Measurements from ENCODE around the gene PTPN2.
"Not testable (repeated sequence)": the region's sequence is repeated elsewhere in the genome, so short reads cannot be mapped to it uniquely, and the experiment has no call there.

PTPN2 gene

GRCh38 chr18:12890964-12891363 lies 6.9 kb upstream of the PTPN2 start:
- no peak for DNase-seq

GRCh38 chr18:12886498-12887126 lies 2.6 kb upstream of the PTPN2 start:
- DNase-seq = peak; percentile 68

- no peak for DNase-seq
These were observed 1.5 kb upstream of the PTPN2 start for GRCh38 chr18:12885500-12885899.

- DNase-seq = no peak
These were observed 628 bp upstream of the PTPN2 start for GRCh38 chr18:12884406-12885323.

- peak; percentile 36 for DNase-seq
These were observed 709 bp downstream of the PTPN2 start for GRCh38 chr18:12883372-12883683.

GRCh38 chr18:12882453-12883371 lies 1.3 kb downstream of the PTPN2 start:
- DNase-seq = no peak

- DNase-seq = peak; percentile 36
These were observed 3.5 kb downstream of the PTPN2 start for GRCh38 chr18:12880541-12880910.

DNA sequence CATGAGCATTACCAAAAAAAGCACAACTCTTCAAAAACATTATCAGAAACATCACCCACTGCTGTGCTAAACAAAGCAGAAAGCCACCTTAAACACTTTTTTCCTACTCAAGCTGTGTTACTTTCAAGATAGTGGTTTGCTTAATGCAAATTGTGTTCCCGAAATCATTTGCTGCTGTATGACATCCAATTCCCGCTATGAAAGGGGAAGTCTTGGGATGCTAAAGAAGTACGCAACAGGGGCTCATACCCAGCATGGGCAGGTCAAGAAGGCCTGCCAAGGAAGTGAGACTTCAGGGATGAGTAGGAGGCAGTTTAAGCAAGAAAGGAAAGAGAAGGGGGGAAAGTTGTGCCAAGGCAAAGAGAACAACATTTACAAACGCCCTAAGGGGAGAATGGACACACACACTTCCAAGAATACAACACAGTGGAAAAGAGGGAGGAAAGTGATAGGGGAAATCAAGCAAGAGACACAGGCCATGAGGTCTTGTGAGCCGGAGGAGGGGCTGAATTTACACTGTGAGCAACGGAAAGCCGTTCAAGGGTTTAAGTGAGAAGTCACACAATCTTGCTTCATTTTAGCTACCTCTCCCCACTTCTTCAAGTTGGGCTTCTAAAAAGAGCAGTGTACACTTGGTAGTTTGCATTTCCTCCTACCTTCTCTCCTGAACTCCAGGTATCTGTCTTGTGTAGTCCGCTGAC lies 4.0 kb downstream of the PTPN2 start:
- no peak for DNase-seq

DNA sequence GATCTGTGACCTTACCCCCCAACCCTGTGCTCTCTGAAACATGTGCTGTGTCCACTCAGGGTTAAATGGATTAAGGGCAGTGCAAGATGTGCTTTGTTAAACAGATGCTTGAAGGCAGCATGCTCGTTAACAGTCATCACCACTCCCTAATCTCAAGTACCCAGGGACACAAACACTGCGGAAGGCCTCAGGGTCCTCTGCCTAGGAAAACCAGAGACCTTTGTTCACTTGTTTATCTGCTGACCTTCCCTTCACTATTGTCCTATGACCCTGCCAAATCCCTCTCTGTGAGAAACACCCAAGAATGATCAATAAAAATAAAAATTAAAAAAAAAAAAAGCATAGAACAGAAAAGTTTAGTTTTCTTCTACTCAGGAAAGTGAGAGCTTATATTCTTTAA lies 9.0 kb downstream of the PTPN2 start:
- not testable (repeated sequence) for DNase-seq

DNA sequence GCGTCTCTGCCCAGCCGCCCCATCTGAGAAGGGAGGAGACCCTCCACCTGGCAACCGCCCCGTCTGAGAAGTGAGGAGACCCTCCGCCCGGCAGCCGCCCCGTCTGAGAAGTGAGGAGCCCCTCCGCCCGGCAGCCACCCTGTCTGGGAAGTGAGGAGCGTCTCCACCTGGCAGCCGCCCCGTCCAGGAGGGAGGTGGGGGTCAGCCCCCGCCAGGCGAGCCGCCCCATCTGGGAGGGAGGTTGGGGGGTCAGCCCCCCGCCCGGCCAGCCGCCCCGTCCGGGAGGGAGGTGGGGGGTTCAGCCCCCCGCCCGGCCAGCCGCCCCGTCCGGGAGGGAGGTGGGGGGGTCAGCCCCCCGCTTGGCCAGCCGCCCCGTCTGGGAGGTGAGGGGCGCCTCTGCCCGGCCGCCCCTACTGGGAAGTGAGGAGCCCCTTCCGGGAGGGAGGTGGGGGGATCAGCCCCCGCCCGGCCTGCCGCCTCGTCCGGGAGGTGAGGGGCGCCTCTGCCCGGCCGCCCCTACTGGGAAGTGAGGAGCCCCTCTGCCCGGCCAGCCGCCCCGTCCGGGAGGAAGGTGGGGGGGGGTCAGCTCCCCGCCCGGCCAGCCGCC lies 10.0 kb downstream of the PTPN2 start:
- DNase-seq = not testable (repeated sequence)

DNA sequence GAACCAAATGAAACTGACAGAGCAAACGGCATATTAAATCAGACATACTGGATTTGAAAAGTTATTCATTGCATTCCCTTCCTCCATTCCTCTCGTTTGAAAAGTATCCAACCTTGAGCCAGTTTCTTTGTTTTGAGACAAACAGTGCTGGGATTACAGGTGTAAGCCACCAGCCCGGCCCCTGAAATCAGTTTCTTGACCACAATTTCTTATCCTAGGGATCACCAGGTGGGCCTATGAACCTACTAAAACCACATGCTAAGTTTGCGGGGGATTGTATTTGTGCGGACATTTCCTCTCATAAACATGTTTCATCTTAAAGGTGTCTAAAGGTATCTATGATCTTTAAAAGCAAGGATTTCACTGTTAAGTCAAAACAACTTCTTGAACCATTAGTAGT lies 11.6 kb downstream of the PTPN2 start:
- DNase-seq = no peak

DNA sequence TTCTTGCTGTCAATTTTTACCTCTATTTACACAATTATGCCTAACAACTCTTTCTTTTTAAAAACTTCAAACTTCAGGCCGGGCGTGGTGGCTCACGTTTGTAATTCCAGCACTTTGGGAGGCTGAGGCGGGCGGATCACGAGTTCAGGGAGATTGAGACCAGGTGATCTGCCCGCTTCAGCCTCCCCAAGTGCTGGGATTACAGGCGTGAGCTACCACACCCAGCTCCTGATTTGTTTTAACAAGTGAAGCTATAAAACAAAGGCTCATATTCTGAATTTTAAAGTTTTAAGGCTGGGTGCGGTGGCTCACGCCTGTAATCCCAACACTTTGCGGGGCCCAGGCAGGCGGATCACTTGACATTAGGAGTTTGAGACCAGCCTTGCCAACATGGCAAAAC lies 15.5 kb downstream of the PTPN2 start:
- DNase-seq = no peak

- no peak for DNase-seq
These were observed 16.5 kb downstream of the PTPN2 start for GRCh38 chr18:12867441-12868123.

DNA sequence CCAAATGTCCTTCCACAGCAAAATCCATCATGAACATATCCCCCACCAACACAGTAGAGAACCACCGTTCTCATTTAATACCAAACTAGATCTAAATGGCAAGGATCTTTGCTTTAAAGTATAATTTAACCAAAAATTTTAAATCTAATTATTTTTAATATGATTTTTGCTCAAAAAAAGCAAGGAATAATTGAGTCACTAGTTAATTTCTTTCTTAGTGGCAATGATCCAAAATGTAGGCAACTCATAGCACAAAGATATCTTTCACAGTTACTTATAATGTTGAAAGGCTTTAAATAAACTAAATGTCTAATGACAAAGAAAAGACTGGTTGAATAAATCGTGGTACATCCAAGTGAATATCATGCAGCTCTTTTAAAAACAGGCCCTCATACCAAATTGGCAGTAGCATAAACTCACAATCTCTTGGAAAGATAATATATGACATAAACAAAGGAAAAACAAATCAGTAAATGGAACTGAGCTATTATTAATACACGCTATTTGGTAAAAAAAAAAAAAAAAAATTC lies 20.3 kb downstream of the PTPN2 start:
- no peak for DNase-seq

GRCh38 chr18:12862874-12863482 lies 21.1 kb downstream of the PTPN2 start:
- no peak for DNase-seq

GRCh38 chr18:12862467-12862866 lies 21.6 kb downstream of the PTPN2 start:
- DNase-seq = peak; percentile 83

GRCh38 chr18:12861637-12862036 lies 22.4 kb downstream of the PTPN2 start:
- DNase-seq = peak; percentile 61

- no peak for DNase-seq
These were observed 23.5 kb downstream of the PTPN2 start for GRCh38 chr18:12860530-12860929.

GRCh38 chr18:12858991-12859390 lies 25.0 kb downstream of the PTPN2 start:
- DNase-seq = no peak

DNA sequence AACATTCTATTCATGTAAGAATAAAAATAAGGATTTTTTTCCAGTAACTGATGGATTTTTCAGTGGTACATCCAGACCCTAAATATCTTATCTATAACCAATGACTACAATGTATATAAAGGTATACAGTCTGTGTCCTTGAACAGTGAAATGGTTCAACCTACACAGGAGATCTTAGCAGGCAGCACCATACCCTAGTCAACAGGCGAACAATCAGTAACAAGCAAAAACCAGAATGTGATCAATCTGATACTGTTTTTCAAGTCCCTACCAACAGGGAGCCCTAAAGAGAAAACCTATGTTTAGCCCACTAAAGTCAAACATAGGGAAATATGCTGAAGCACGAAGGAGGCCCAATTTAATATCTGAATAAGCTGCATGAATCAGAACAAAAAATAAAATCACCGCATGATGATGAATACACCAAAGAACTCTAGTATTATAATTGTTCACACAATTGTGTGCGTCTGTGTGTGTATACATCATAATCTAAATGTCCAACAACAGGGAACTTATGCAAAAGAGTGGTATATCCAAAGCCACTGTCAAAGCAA lies 26.0 kb downstream of the PTPN2 start:
- DNase-seq = no peak

Data from RPMI8226 (cell line).